ENCODE measurements around the gene MYL6B.
A peak's percentile ranks its signal among the peaks of the same experiment; 100 is the strongest.
"Not testable (repeated sequence)": the region's sequence is repeated elsewhere in the genome, so short reads cannot be mapped to it uniquely, and the experiment has no call there.

Gene MYL6B

GRCh38 chr12:56186957-56187356 lies 34.6 kb downstream of the MYL6B start:
- no peak for DNase-seq

- no peak for DNase-seq
Observed at GRCh38 chr12:56188131-56188777, 35.9 kb downstream of the MYL6B start.

- DNase-seq: peak; percentile 25 to 56
Observed at GRCh38 chr12:56188778-56189098, 36.4 kb downstream of the MYL6B start.

GRCh38 chr12:56189099-56189917 lies 36.9 kb downstream of the MYL6B start, which contains the start of gene SMARCC2:
TSS of gene SMARCC2 (minus strand) at chr12:56189483. CDS start at chr12:56189461, 22 bp downstream.
- DNase-seq: peak; percentile 75 to 95

GRCh38 chr12:56189918-56190694 lies 37.7 kb downstream of the MYL6B start:
- DNase-seq: peak; percentile 84 to 90

- peak; percentile 47 to 51 for DNase-seq
Observed at GRCh38 chr12:56190695-56191155, 38.3 kb downstream of the MYL6B start.

GRCh38 chr12:56192582-56192981 lies 40.2 kb downstream of the MYL6B start:
- DNase-seq: no peak

- DNase-seq: peak; percentile 77 to 94
Observed at GRCh38 chr12:56193025-56193578, 40.7 kb downstream of the MYL6B start.

- DNase-seq: not testable (repeated sequence)
Observed at GRCh38 chr12:56196818-56197550, 44.6 kb downstream of the MYL6B start.

GRCh38 chr12:56197921-56198635 lies 45.7 kb downstream of the MYL6B start:
- DNase-seq: no peak

GRCh38 chr12:56198836-56199235 lies 46.4 kb downstream of the MYL6B start:
- no peak for DNase-seq

GRCh38 chr12:56202366-56202765 lies 50.0 kb downstream of the MYL6B start:
- DNase-seq: no peak

- DNase-seq: no peak
Observed at GRCh38 chr12:56202838-56203237, 50.5 kb downstream of the MYL6B start.

GRCh38 chr12:56204275-56204674 lies 51.9 kb downstream of the MYL6B start:
- DNase-seq: no peak

GRCh38 chr12:56205445-56205844 lies 53.1 kb downstream of the MYL6B start:
- DNase-seq: no peak

GRCh38 chr12:56206452-56207166 lies 54.2 kb downstream of the MYL6B start:
- DNase-seq: peak; percentile 13 to 60

Measured in NCI-H526 (cell line).